ENCODE measurements around the gene ATG4C.

- TF ChIP-seq CTCF (IDR thresholded peaks at IDR 0.05) (peak; percentile 29 to 53 (median 39)), POLR2A (IDR thresholded peaks at IDR 0.05) (no peak), EP300 (IDR thresholded peaks at IDR 0.05; ENCODE audit: low read depth) (no peak), POLR2AphosphoS5 (IDR thresholded peaks at IDR 0.05) (no peak)
These were observed 128.2 kb downstream of the ATG4C start for GRCh38 chr1:62912028-62912638.

All from transverse colon (tissue), 4 donors.